Endometrial microvascular endothelial cells (primary cell): ENCODE measurements around the gene RGS19. TPM values are rescaled to one million over a fixed set of nuclear protein-coding genes. Genes with fewer than 3 reads are reported as not detected.

Experiments used
- in situ Hi-C: cut with HindIII; loops from 2 replicates; pipeline ENCODE4 v1.10.0; 2017; ENCODE audit warnings: low sequenced_read_pairs, low pct_unique_long_range_greater_than_20kb; ENCODE audit errors: inconsistent ontology term
- total RNA-seq: library from RNA; depleted of rRNA; stranded (reverse); fragments of >200 nt; gene quantifications from one replicate; pipeline ENCODE4 v1.2.3, GENCODE V29; 2015; ENCODE audit errors: inconsistent ontology term

The RGS19 gene
- total RNA-seq, 1 donor from 2014 or later, result 10.8 TPM

DNA sequence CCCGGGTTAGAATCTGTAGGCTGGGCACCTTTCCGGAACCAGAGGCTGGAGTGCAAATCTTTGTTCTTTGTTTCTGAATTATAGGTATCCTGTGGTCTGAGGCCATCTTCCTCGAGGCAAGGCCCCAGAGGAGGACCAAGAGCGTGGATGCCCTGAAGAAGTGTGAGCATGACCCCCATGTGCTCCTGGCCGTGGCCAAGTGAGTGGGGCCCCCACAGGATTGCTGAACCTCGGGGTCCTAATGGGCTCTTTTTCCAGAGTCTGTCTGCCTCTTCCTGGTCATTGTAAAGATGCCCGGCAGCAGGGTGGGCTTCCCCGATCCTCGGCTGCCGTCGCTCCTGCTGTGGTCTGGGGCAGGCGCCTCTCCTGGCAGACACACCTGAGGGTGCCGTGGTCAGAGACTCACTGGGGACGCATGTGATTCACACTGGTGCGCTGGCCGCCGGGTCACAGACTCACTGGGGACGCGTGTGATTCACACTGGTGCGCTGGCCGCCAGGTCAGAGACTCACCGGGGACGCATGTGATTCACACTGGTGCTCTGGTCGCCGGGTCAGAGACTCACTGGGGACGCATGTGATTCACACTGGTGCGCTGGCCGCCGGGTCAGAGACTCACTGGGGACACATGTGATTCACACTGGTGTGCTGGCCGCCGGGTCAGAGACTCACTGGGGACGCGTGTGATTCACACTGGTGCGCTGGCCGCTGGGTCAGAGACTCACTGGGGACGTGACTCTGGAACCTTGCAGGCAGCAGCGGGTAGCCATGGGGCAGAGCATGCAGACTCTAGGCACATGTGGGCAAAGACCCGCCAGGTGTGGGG lies 49.8 kb downstream of the RGS19 start:
- in situ Hi-C loops, result no loop called here

DNA sequence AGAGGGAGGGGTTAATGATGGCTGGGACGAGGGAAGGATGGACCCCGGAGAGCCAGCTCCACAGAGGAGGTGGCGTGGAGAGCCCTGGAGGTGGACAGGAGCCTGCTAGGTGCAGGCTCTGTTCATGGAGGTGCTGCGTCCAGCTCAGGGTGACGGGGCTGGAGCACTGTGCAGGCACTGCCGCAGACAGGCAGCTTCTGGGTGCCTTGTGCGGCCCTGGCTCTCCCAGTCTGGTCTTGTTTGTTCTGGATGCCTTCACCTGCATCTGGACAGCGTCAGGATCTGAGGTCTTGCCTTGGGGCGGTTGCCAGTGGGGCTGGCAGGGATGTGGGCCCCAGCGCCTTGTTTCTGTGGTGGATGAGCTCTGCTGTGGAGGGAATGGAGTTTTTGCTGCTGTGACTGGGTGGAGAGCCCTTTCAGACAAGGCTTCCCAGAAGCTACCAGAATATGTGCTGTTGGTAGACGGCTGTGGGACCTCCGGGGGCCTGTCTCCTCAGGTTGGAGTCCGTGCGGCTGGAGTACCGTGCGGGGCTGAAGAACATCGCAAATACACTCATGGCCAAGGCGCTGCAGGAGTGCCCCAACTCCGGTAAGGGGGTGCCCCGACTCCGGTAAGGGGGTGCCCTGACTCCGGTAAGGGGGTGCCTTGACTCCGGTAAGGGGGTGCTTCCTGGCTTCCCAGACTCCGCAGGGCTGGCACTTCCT lies 51.2 kb downstream of the RGS19 start:
- in situ Hi-C loops, result no loop called here

DNA sequence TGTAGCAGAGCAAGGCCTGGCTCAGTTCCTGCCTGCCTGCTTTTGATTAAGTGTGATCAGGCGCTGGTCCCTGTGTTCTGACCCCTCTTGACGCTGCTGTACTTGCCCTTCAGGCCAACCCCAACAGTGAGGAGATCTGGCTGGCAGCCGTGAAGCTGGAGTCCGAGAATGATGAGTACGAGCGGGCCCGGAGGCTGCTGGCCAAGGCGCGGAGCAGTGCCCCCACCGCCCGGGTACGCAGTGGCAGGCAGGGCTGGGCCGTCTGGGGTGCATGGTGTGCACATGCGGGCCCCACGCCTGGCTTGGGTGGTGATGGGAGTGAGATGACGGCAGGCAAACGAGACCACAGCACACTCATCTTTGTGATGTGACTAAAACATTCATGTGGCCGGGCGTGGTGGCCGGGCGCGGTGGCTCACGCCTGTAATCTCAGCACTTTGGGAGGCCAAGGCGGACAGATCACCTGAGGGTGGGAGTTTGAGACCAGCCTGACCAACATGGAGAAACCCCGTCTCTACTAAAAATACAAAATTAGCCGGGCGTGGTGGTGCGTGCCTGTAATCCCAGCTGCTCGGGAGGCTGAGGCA lies 53.4 kb downstream of the RGS19 start:
- in situ Hi-C loops, result no loop called here

DNA sequence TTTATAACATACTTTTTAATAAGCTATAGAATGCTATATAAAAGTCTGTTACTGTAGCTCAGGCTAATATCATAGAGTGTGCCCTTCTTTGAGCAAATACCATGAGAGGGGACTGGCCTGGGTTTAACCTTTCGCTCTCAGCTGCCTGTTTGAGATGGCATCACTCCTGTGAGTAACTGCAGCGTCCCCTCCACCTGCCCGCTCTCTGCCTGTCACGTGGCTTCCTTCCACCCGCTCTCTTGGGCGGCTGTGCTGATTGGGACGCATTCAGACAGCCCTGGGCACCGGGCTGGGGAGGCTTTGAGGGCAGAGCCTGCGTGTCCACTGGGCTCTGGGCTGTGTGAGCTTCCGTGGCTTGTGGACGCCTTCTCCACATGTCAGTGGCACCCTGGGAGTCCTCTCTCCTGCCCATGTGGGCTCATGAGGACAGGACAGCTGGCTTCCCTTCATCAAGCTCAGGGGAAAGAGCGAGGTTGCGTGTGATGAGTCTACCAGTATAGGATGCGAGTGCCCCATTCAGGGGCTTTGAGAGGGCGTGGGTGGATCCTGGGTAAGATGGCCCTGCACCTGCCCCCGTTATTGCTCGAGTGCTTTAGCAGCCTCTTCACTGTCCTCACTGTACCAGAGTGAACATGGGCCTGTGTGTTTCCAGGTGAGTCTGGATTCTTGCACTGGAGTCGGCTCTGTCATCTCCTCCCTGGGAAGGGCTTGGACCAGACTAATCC lies 54.1 kb downstream of the RGS19 start:
- in situ Hi-C loops, result no loop called here

DNA sequence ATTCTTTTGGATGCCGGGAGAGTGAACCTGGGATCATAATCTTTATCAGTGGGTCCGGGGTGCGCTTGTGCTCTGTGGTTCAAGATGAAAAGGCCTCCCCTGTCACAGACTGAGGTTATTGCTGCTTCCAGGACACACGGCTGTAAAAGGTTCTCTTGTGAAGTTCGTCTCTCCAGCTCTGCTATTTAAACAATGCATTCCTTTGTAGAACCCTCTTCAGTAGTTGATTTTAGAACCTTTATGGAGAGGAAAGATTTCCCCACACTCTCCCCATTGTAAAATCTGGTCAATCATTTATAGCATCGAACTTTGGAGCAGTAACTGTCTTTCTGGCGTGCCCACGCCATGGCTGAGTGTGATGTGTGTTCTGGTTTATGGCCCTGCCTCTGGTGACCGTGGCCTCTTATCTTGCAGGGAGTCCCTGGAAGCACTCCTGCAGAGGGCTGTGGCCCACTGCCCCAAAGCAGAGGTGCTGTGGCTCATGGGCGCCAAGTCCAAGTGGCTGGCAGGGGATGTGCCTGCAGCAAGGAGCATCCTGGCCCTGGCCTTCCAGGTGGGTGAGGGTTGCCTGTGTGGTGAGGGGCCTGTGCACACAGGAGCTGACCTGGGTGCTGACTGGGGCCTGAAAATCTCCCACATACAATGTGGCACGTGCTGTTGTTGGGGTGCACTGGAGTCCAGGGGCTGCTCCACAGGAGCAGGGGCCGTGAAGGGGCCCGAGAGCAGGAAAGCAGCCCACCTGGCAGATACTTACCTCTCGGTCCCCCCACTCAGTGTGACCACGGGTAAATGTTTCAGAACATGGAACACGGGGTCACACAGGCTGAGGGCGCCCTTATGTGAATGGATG lies 55.0 kb downstream of the RGS19 start:
- in situ Hi-C loops, result no loop called here

DNA sequence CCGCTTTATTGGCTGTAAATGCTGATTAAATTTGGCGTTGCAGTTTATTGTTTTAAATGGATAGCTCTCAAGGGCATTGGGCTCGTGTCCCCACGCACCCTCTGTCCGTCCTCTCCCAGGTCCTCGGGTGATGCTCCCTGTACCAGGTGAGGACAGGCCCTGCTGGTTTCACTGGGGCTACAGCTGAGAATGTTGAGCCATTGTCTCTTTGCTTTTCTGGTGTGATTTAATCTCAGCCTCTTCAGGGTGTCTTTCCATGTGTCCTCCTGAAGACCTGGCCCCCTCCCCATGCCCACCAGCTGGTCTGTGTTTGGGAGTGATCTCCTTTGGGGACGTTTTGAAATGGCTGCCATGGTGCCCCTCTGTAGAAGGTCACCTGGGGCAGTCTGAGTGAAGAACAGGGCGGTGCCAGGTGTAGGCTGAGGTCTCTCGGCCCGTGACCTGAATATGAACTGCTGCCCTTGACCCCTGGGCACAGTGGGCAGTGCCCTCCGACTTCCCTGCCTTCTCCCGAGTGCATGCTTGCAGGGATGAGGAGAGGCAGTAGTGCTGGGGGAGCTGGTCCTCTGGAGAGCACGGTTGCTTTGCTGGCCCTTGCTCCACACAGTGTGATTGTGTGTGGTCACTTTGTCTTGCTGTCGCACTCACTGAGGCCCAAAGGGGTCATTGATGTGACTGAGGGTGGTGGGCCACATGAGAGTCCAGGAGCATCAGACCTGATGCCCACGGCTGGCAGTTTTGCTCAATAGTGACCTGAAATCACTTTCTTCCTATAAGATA lies 55.8 kb downstream of the RGS19 start:
- in situ Hi-C loops, result no loop called here

Other genes with a start within 250 kb of the RGS19 start
- gene ZBTB46, start 248.3 kb downstream of the RGS19 start, total RNA-seq, result not detected
- gene ABHD16B, start 218.0 kb downstream of the RGS19 start, total RNA-seq, result not detected
- gene TPD52L2, start 214.2 kb downstream of the RGS19 start, total RNA-seq, result 174 TPM
- gene DNAJC5, start 184.4 kb downstream of the RGS19 start, total RNA-seq, result 76.7 TPM
- 19.3 TPM for gene UCKL1, start 123.1 kb downstream of the RGS19 start, total RNA-seq
- 18.3 TPM for gene ZNF512B, start 109.6 kb downstream of the RGS19 start, total RNA-seq
- 0.09 TPM for gene SAMD10, start 99.9 kb downstream of the RGS19 start, total RNA-seq
- gene PRPF6, start 98.4 kb downstream of the RGS19 start, total RNA-seq, result 46.9 TPM
- 0.93 TPM for gene C20orf204, start 43.3 kb downstream of the RGS19 start, total RNA-seq
- 0.37 TPM for gene SOX18, start 29.9 kb downstream of the RGS19 start, total RNA-seq
- 7.2 TPM for gene TCEA2, start 16.3 kb downstream of the RGS19 start, total RNA-seq
- gene OPRL1, start 564 bp upstream of the RGS19 start, total RNA-seq, result not detected
- gene LKAAEAR1, start 4.9 kb upstream of the RGS19 start, total RNA-seq, result not detected
- not detected for gene NPBWR2, start 28.0 kb upstream of the RGS19 start, total RNA-seq
- not detected for gene MYT1, start 84.9 kb upstream of the RGS19 start, total RNA-seq
- 33.6 TPM for gene PCMTD2, start 176.2 kb upstream of the RGS19 start, total RNA-seq